GM21723 (cell line): Measurements from ENCODE around the gene UPK2.
"Not testable (repeated sequence)": the region's sequence is repeated elsewhere in the genome, so short reads cannot be mapped to it uniquely, and the experiment has no call there.

Experiments used
- ATAC-seq: cut with Tn5 transposase; IDR thresholded peaks from one replicate; pipeline ENCODE4 v1.9.1; 2021; ENCODE audit warnings: mild to moderate bottlenecking, moderate library complexity; ENCODE audit not compliant: unreplicated experiment

UPK2 gene

GRCh38 chr11:118984337-118984736, 28.2 kb downstream of the UPK2 start:
- ATAC-seq, result not testable (repeated sequence)

DNA sequence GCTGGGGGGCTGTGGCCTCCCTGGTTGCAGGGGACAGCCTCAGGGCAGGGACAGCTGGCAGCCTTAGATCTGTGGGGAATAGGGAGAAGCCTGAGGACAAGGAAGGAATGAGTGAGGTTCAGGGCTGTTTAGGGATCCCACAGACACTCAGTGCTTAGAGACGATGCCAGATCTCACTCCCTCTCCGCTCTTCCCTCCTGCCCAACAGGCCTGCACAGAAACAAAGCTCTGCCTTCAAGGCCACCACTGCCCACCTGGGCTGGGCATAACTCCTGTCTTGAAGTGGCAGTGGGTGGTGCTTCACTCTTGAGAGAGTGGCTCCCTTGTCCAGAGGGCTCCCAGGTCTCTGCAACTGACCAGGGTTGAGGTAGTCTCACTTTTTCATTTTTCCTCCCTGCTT, 28.7 kb downstream of the UPK2 start:
- ATAC-seq, result no peak

- ATAC-seq, result no peak
These were observed 32.2 kb downstream of the UPK2 start for GRCh38 chr11:118988280-118988679.

DNA sequence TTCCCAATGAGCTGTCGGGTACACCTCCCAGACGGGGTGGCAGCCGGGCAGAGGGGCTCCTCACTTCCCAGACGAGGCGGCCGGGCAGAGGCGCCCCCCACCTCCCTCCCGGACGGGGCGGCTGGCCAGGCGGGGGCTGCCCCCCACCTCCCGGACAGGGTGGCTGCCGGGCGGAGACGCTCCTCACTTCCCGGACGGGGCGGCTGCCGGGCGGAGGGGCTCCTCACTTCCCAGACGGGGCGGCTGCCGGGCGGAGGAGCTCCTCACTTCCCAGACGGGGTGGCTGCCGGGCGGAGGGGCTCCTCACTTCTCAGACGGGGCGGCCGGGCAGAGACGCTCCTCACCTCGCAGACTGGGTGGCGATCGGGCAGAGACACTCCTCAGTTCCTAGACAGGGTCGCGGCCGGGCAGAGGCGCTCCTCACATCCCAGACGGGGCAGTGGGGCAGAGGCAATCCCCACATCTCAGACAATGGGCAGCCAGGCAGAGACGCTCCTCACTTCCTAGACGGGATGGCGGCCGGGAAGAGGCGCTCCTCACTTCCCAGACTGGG, 35.5 kb downstream of the UPK2 start:
- ATAC-seq, result not testable (repeated sequence)

- ATAC-seq, result peak; percentile 22
These were observed 41.0 kb downstream of the UPK2 start for GRCh38 chr11:118996926-118997626.

DNA sequence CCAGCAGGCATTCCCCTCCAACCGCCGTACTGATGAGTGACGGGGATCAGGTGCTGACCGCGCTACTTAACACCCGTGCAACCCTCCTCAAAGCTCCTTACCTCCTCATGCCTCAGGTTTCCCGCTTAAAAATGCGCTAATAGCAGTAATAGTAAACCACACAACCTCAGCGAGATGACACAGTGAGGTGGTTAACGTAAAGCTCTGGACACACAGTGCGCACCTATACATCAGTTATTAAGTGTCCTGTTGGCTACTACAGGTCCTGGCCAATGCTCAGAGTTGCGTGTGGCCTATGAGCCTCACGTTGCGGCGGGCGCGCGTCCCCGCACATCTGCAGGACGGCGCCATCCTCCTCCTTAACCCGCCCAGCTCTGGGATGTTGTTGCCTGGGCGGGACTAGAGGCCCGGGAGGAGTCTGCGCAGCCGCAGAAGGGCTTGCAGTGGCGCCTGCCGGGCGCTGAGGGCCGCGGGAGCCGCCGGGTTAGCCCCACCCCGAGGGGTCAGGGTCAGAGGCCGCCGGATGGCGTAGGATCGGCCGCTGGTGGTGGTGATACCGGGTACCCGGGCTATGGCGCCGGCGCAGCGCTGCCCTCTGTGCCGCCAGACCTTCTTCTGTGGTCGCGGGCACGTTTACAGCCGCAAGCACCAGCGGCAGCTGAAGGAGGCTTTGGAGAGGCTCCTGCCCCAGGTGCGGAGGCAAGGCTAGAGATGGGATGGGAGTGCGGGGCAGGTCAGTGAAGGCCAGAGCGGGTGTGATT, 41.7 kb downstream of the UPK2 start, which contains the start of gene CENATAC:
Gene CENATAC (plus strand): TSS at position 512 of the 761 bp plus-strand sequence. CDS start 60 bp downstream, at position 572.
- ATAC-seq, result peak; percentile 91

DNA sequence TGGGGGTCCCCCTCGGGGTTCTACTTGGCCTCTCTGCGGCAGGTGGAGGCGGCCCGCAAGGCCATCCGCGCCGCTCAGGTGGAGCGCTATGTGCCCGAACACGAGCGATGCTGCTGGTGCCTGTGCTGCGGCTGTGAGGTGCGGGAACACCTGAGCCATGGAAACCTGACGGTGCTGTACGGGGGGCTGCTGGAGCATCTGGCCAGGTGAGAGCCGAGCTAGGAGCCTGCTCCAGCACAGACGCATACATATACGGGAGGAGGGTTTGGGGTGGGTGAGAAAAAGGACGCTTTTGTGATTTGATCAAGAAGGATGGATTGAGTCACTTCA, 42.3 kb downstream of the UPK2 start:
- ATAC-seq, result no peak

- ATAC-seq, result no peak
These were observed 42.7 kb downstream of the UPK2 start for GRCh38 chr11:118998822-118999221.

DNA sequence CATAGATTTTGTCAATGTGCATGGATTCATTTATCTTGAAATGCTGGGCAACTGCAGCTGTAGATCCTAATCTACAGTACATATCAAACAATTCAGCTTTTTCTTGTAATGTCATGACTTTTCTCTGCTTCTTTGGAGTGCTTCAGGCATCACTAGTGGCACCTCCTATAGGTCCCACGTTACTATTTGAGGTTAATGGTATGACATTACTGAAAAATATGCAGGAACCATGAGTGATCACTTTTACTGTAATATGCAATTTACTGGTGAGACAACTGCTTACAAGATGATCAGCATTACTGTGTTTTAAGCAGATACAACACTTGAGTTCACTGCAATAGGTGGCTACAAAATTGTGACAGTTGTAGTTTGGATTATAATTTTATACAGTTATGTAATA, 44.8 kb downstream of the UPK2 start:
- no peak for ATAC-seq

DNA sequence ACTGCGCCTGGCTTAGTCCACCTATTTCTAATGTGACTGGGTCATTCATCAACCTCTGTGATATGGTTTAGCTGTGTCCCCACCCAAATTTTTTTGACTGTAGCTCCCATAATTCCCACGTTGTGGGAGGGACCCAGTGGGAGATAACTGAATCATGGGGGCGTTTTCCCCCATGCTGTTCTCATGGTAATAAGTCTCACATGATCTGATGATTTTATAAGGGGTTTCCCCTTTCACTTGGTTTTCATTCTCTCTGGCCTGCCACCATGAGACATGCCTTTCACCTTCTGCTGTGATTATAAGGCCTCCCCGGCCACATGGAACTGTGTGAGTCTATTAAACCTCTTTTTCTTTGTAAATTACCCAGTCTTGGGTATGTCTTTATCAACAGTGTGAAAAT, 50.6 kb downstream of the UPK2 start:
- no peak for ATAC-seq
